Astrocyte (in vitro differentiated cells and primary cell): ENCODE results near the gene GDF10. TPM values are rescaled to one million over a fixed set of nuclear protein-coding genes. Genes with fewer than 3 reads are reported as not detected.

ENCODE experiments used
- DNase-seq: peaks from one replicate; pipeline ENCODE4 v3.0.0-alpha.2; 2010; ENCODE audit warnings: low read depth
- FAIRE-seq: peaks from 2 replicates; lab custom pipeline; 2011; peaks lifted over from hg19 to GRCh38; lab: Jason Lieb, UNC
- H2AFZ ChIP-seq: 2 replicates; pipeline ENCODE4 v1.6.0; 2012; ENCODE audit warnings: low read depth, low read length, inconsistent platforms
- H3K27ac ChIP-seq: 2 replicates; pipeline ENCODE4 v1.5.1; 2011; ENCODE audit warnings: low read depth, low read length, inconsistent platforms
- H3K27me3 ChIP-seq: 2 replicates; pipeline ENCODE4 v1.6.0; 2011; ENCODE audit warnings: low read length, inconsistent platforms; ENCODE audit not compliant: insufficient read depth
- H3K36me3 ChIP-seq: 2 replicates; pipeline ENCODE4 v1.5.1; 2011; ENCODE audit warnings: low read length, inconsistent platforms; ENCODE audit not compliant: insufficient read depth
- H3K4me1 ChIP-seq: 2 replicates; pipeline ENCODE4 v1.5.1; 2011; ENCODE audit warnings: low read length, inconsistent platforms; ENCODE audit not compliant: insufficient read depth
- H3K4me2 ChIP-seq: 2 replicates; pipeline ENCODE4 v1.6.0; 2012; ENCODE audit warnings: low read length, inconsistent platforms
- H3K4me3 ChIP-seq: 2 replicates; pipeline ENCODE4 v1.5.1; 2011; ENCODE audit warnings: low read depth, mild to moderate bottlenecking, low read length, inconsistent platforms; ENCODE audit not compliant: insufficient read depth
- H3K79me2 ChIP-seq: 2 replicates; pipeline ENCODE4 v1.6.0; 2012; ENCODE audit warnings: mild to moderate bottlenecking, low read length, inconsistent platforms; ENCODE audit not compliant: insufficient read depth
- H3K9ac ChIP-seq: 2 replicates; pipeline ENCODE4 v1.6.0; 2012; ENCODE audit warnings: mild to moderate bottlenecking, low read length, inconsistent platforms
- H3K9me3 ChIP-seq: 2 replicates; pipeline ENCODE4 v1.5.1; 2012; ENCODE audit warnings: low read depth, mild to moderate bottlenecking, low read length, inconsistent platforms; ENCODE audit not compliant: insufficient read depth
- H4K20me1 ChIP-seq: 2 replicates; pipeline ENCODE4 v1.6.0; 2012; ENCODE audit warnings: low read length, inconsistent platforms; ENCODE audit not compliant: insufficient read depth
- H3K27ac Mint-ChIP-seq: one replicate; pipeline ENCODE4 v1.8.0; 2021; ENCODE audit warnings: mild to moderate bottlenecking, mixed read lengths; ENCODE audit not compliant: unreplicated experiment
- H3K27me3 Mint-ChIP-seq: one replicate; pipeline ENCODE4 v1.8.0; 2021; ENCODE audit warnings: low read depth, mixed read lengths; ENCODE audit not compliant: unreplicated experiment
- H3K36me3 Mint-ChIP-seq: one replicate; pipeline ENCODE4 v1.8.0; 2021; ENCODE audit warnings: low read depth, mixed read lengths; ENCODE audit not compliant: unreplicated experiment
- H3K4me1 Mint-ChIP-seq: one replicate; pipeline ENCODE4 v1.8.0; 2021; ENCODE audit warnings: low read depth, mixed read lengths; ENCODE audit not compliant: unreplicated experiment
- H3K4me3 Mint-ChIP-seq: one replicate; pipeline ENCODE4 v1.8.0; 2021; ENCODE audit warnings: mild to moderate bottlenecking, moderate library complexity, mixed read lengths; ENCODE audit not compliant: unreplicated experiment
- H3K9me3 Mint-ChIP-seq: one replicate; pipeline ENCODE4 v1.8.0; 2021; ENCODE audit warnings: mild to moderate bottlenecking, mixed read lengths; ENCODE audit not compliant: unreplicated experiment
- CTCF ChIP-seq: IDR thresholded peaks from 2 replicates; pipeline ENCODE4 v1.5.1; 2011; ENCODE audit warnings: low read depth, mild to moderate bottlenecking, inconsistent platforms, low read length, moderate library complexity; ENCODE audit not compliant: insufficient read depth
- EZH2 ChIP-seq: IDR thresholded peaks from 2 replicates; pipeline ENCODE4 v1.6.1; 2012; ENCODE audit warnings: mild to moderate bottlenecking, low read length, inconsistent platforms; ENCODE audit not compliant: insufficient read depth
- total RNA-seq: library from RNA; stranded (reverse); gene quantifications from 2 replicates; pipeline ENCODE4 v1.2.1, GENCODE V29; 2021

The GDF10 gene
- total RNA-seq, 1 donor from 2014 or later = 2.2 TPM

DNA sequence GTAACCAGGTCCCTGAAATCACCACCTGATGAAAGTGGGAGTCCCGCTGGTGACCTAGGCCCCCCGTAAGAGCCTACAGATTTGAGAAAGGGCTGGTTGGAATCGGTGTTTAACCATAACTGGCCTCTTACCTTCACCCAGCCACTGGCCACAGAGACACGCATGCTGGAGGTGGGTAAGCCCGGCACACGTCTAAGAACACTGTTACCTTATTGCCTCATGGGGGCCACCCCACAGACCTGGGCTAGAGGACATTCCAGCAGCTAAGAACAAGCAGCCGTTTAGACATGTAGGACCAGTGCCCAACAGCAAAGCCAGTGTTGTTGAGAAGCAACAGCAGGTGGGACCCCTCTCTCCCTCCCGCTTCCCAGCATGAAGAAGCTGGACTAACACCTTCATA, 19.8 kb downstream of the GDF10 start:
- DNase-seq (no peak), FAIRE-seq (no peak)
- H3K4me2 ChIP-seq = no peak overlapping the region
- H2AFZ ChIP-seq = no peak overlapping the region
- no peaks in the 10 kb centered on the region for H3K36me3 Mint-ChIP-seq
- H3K9me3 Mint-ChIP-seq = no peaks in the 10 kb centered on the region
- no peaks in the 10 kb centered on the region for H3K9me3 ChIP-seq
- no peaks in the 10 kb centered on the region for H3K4me1 ChIP-seq
- TF ChIP-seq CTCF (no peak), EZH2 (no peak)
- H3K27me3 Mint-ChIP-seq = peaks cover 53% of the 10 kb centered on the region
- H3K4me1 Mint-ChIP-seq = no peaks in the 10 kb centered on the region
- H3K4me3 ChIP-seq = no peak overlapping the region
- no peaks in the 10 kb centered on the region for H3K79me2 ChIP-seq
- peaks cover 8% of the 10 kb centered on the region for H3K27me3 ChIP-seq
- no peak overlapping the region for H3K4me3 Mint-ChIP-seq
- H3K27ac ChIP-seq = no peak overlapping the region
- H3K27ac Mint-ChIP-seq = no peak overlapping the region
- no peaks in the 10 kb centered on the region for H4K20me1 ChIP-seq
- H3K9ac ChIP-seq = no peak overlapping the region
- no peaks in the 10 kb centered on the region for H3K36me3 ChIP-seq

DNA sequence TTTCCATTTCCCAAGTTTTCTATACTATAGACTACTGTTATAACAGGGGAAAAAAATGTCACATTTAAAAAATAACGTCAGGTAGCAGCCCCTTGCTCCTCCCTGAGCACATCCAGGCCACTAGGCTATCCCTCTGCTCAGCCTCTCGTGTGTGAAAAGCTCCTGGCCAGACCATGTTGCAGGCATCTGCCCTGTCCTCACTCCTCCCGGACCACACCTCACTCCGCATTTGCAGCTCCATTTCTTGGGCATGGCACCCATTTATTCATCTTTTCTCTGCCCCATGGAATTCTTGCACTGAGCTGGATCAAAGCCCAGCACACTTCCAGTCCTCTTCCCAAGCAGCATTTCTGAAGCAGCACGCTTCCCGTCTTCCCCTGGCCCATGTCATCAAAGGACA, 20.8 kb downstream of the GDF10 start:
- no peak overlapping the region for H3K9ac ChIP-seq
- Mint-ChIP-seq H3K9me3 (no peaks in the 10 kb centered on the region), H3K27ac (no peak overlapping the region), H3K4me1 (no peaks in the 10 kb centered on the region), H3K4me3 (no peak overlapping the region), H3K36me3 (no peaks in the 10 kb centered on the region), H3K27me3 (peaks cover 50% of the 10 kb centered on the region)
- no peak overlapping the region for H2AFZ ChIP-seq
- H3K4me1 ChIP-seq = no peaks in the 10 kb centered on the region
- no peak overlapping the region for H3K4me2 ChIP-seq
- peaks cover 8% of the 10 kb centered on the region for H3K27me3 ChIP-seq
- H3K27ac ChIP-seq = no peak overlapping the region
- H4K20me1 ChIP-seq = no peaks in the 10 kb centered on the region
- H3K36me3 ChIP-seq = no peaks in the 10 kb centered on the region
- TF ChIP-seq CTCF (no peak), EZH2 (no peak)
- H3K9me3 ChIP-seq = no peaks in the 10 kb centered on the region
- DNase-seq = no peak
- no peak for FAIRE-seq
- H3K4me3 ChIP-seq = no peak overlapping the region
- H3K79me2 ChIP-seq = no peaks in the 10 kb centered on the region

DNA sequence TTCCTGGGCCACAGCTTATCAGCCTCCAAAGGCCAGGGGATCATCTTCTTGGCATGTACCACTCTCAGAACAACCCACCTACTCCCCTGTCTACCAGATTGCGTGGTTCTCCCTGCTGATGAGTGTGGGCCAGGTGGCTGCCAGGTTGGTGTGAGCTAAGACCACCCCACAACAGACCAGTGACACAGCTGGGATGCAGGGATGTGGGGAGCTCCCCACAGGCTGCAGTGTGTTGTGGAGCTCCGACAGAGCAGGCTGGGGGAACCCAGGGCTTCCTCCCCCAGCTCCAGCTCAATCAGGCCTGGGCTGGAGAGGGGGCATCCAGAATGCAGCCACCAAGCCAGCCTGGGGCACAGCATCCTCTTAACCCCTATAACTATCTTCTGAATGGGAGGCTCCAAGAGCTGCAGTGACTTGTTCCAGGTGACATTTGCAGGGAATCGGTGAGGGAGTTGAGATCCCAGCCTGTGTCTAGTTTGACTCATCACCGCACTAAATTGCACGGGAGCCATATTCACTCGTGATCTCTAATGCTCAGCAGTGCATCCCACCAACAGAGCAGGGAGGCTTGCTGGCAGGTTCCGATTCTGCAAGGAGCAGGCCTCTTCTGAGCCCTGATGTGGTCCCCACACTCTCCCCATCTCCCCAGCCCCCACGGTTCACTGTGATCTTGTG, 21.7 kb downstream of the GDF10 start:
- H3K9me3 Mint-ChIP-seq = no peaks in the 10 kb centered on the region
- no peaks in the 10 kb centered on the region for H3K36me3 Mint-ChIP-seq
- no peak for DNase-seq
- Histone ChIP-seq H3K4me1 (no peaks in the 10 kb centered on the region), H3K27me3 (peaks cover 8% of the 10 kb centered on the region), H3K9ac (no peak overlapping the region), H3K79me2 (no peaks in the 10 kb centered on the region), H2AFZ (no peak overlapping the region), H4K20me1 (no peaks in the 10 kb centered on the region), H3K27ac (no peak overlapping the region), H3K36me3 (no peaks in the 10 kb centered on the region), H3K4me2 (no peak overlapping the region), H3K4me3 (no peak overlapping the region), H3K9me3 (no peaks in the 10 kb centered on the region)
- H3K27ac Mint-ChIP-seq = no peak overlapping the region
- no peak overlapping the region for H3K4me3 Mint-ChIP-seq
- H3K27me3 Mint-ChIP-seq = peaks cover 51% of the 10 kb centered on the region
- TF ChIP-seq EZH2 = no peak
- no peak for TF ChIP-seq CTCF
- FAIRE-seq = no peak
- H3K4me1 Mint-ChIP-seq = no peaks in the 10 kb centered on the region
